ENCODE data around the gene ZNF213.
A peak's percentile ranks its signal among the peaks of the same experiment; 100 is the strongest.

Gene ZNF213

GRCh38 chr16:3182608-3183444, 48.0 kb downstream of the ZNF213 start (continued):
- TF ChIP-seq ZBTB6 (tag by site-specific recombination; IDR thresholded peaks at IDR 0.05) (peak; percentile 22), ZNF670 (tag by site-specific recombination; IDR thresholded peaks at IDR 0.05; ENCODE audit: low read depth) (no peak), ZBTB21 (tag by site-specific recombination; IDR thresholded peaks at IDR 0.05) (peak; percentile 22; the same call in 1 of the 2 replicates), ZNF677 (tag by site-specific recombination; IDR thresholded peaks at IDR 0.05) (no peak), PATZ1 (tag by site-specific recombination; IDR thresholded peaks at IDR 0.05) (peak; percentile 82), ZNF341 (tag by site-specific recombination; IDR thresholded peaks at IDR 0.05; ENCODE audit: low read depth) (peak; percentile 57; the same call in 1 of the 2 replicates), PRDM10 (tag by site-specific recombination; IDR thresholded peaks at IDR 0.05) (peak; percentile 48; the same call in 1 of the 2 replicates), KLF8 (tag by site-specific recombination; IDR thresholded peaks at IDR 0.05) (peak; percentile 44; the same call in 1 of the 2 replicates), ZNF777 (tag by site-specific recombination; IDR thresholded peaks at IDR 0.05; ENCODE audit: borderline replicate concordance) (0 out of 2 replicates have a peak, but pooled peaks have one; percentile 11), ZNF623 (tag by site-specific recombination; IDR thresholded peaks at IDR 0.05) (no peak), ZBTB44 (tag by site-specific recombination; IDR thresholded peaks at IDR 0.05) (peak; percentile 19; the same call in 1 of the 2 replicates), ZNF792 (tag by site-specific recombination; IDR thresholded peaks at IDR 0.05) (0 out of 2 replicates have a peak, but pooled peaks have one; percentile 45), ZNF24 (tag by site-specific recombination; IDR thresholded peaks at IDR 0.05) (peak; percentile 71), HOXC10 (CRISPR knock-in tag; IDR thresholded peaks at IDR 0.05) (no peak), ZNF266 (tag by site-specific recombination; IDR thresholded peaks at IDR 0.05; ENCODE audit: low read depth) (no peak), BCL11A (tag by site-specific recombination; IDR thresholded peaks at IDR 0.05; ENCODE audit: low read depth) (no peak), ZBTB17 (tag by site-specific recombination; IDR thresholded peaks at IDR 0.05) (peak; percentile 56; the same call in 1 of the 2 replicates), OVOL3 (tag by site-specific recombination; IDR thresholded peaks at IDR 0.05) (no peak), ZNF324 (tag by site-specific recombination; IDR thresholded peaks at IDR 0.05) (peak; percentile 79), GLIS2 (tag by site-specific recombination; IDR thresholded peaks at IDR 0.05) (peak; percentile 66), ZBTB8A (tag by site-specific recombination; IDR thresholded peaks at IDR 0.05) (peak; percentile 70)

All from HEK293 (cell line).